ENCODE results near the gene HOXC9. TPM values are rescaled to one million over a fixed set of nuclear protein-coding genes. Genes with fewer than 3 reads are reported as not detected.

Gene HOXC9
- polyA plus RNA-seq, 1 of the 3 experiments (the other 2 are of a cell fraction): 1.9 TPM

DNA sequence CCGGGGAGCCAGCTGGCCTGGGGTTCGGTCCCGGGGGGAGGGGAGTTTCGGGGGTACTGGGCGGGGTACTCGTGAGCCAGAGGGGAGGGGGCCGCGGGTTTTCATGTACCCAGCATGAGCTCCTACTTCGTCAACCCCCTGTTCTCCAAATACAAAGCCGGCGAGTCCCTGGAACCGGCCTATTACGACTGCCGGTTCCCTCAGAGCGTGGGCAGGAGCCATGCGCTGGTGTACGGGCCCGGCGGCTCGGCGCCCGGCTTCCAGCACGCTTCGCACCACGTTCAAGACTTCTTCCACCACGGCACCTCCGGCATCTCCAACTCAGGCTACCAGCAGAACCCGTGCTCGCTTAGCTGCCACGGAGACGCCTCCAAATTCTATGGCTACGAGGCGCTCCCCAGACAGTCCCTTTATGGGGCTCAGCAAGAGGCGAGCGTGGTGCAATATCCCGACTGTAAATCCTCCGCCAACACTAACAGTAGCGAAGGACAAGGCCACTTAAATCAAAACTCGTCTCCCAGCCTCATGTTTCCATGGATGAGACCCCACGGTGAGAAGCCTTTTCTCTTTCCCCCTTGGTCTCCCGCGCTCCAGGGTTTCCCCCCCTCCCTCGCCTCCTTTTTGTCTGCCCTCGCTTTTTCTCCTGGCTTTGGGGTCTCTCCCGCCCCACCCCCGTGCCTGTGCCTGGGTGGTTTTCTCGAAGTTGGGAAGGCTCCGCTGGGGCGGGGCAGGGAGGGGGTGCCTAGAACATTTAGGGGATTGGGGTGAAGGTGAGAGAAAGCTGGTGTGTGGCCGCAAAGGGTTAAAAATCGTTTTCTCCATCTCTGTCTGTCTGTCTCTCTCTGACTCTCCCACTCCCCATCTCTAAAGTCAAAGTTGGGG is 9.5 kb downstream of the HOXC9 start:
- Histone ChIP-seq H3K79me2 (ENCODE audit: insufficient read depth) (no peaks in the 10 kb centered on the region), H2AFZ (ENCODE audit: low read depth) (peak overlapping the region; percentile 81), H3K9ac (peak overlapping the region; percentile 21; the same call in 1 of the 2 replicates), H3K27me3 (ENCODE audit: insufficient read depth) (no peaks in the 10 kb centered on the region), H3K27ac (ENCODE audit: low read depth in 2 of 2, low read length in 1 of 2) (no peak overlapping the region), H3K4me3 (ENCODE audit: low read depth in 2 of 2, low read length in 1 of 2) (peak overlapping the region; percentile 32 to 48; a peak in 3 of 4 replicates), H4K20me1 (ENCODE audit: insufficient read depth) (no peaks in the 10 kb centered on the region), H3K36me3 (replicated peaks in 1 of 2; ENCODE audit: control insufficient read depth in 1 of 2, insufficient read depth in 2 of 2, low read length in 1 of 2) (no peaks in the 10 kb centered on the region), H3F3A (replicated peaks; ENCODE audit: insufficient read depth) (peaks cover 8% of the 10 kb centered on the region), H3K9me3 (no peaks in the 10 kb centered on the region), H3K4me2 (peak overlapping the region; percentile 76), H3K9me2 (no peaks in the 10 kb centered on the region), H3K4me1 (ENCODE audit: control insufficient read depth in 1 of 2, insufficient read depth in 2 of 2, low read depth in 1 of 2, low read length in 1 of 2) (peaks cover 0 to 17% of the 10 kb centered on the region in 2 experiments; a peak in 1 of 4 replicates)
- WGBS (ENCODE audit: low lambda C conversion rate): 38% methylated on average over 37 of the region's 51 CpGs
- CTCF ChIA-PET: interaction anchor here (0.6 to 24.5 kb wide), 18 partner anchors 8 to 361 kb away, joined by 3 to 568 read pairs (median 5); partner anchors contain the start of genes HOXC10, HOXC5, HOXC6 and SMUG1
- TF ChIP-seq MAX (IDR thresholded peaks at IDR 0.05; ENCODE audit: low read depth) (peak; percentile 60), JUND (IDR thresholded peaks at IDR 0.05) (no peak), PBX3 (IDR thresholded peaks at IDR 0.05) (no peak), CHD2 (IDR thresholded peaks at IDR 0.05; ENCODE audit: low read length, partially characterized antibody) (no peak), RCOR1 (IDR thresholded peaks at IDR 0.05; ENCODE audit: low read length) (no peak), ELF1 (IDR thresholded peaks at IDR 0.05) (no peak), POLR2AphosphoS5 (IDR thresholded peaks at IDR 0.05; ENCODE audit: low read depth, low read length) (no peak), MXI1 (IDR thresholded peaks at IDR 0.05; ENCODE audit: low read depth, low read length) (no peak)
- peak; percentile 61 for DNase-seq
- POLR2A ChIA-PET: interaction anchor here (0.6 to 1.8 kb wide), 8 partner anchors 8 to 428 kb away, joined by 3 to 11 read pairs (median 4); partner anchors contain the start of gene HOXC6

DNA sequence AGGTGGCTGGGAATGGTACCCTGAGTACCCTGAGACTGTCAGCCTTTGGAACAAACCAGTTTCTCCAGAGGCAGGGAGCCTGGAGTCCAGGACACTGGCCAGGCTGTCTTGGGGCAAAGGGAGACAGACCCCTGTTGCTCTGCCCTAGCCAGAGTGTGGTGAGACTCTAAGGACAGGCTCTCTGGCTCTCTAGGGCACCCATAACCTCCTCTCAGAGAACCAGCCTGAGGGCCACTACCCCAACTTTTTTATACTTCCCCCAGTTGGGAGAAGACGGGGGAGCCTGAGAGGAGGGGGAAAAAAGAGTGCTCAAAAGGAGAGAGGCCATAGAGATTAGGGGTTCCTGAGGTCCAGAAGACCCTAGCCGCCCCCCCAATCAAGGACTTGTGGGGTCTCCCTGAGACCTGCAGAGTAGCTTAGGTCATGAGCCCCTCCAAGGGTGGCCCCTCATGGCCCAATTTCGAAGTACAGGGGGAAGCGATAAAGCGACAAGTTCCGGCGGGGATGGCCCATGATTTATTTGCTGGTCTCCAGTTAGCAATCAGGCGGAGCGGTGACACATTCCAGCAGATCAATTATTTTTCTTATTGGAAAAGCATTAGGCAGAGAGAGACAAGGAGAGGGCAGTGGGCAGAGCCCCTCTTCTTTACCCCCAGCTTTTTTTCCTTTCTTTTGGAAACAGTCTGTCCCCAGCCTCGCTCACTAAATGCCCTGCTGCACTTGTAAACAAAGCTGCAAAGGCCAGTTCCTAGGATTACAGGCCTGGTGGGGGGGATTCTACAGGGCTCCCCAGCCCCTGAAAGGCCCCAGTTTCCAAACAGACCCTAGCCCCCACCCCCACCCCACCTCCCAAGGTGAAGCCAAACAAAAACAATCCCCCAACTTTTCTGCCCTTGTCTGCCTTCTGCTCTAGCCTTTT is 10.4 kb downstream of the HOXC9 start:
- Histone ChIP-seq H3K27ac (ENCODE audit: low read depth in 2 of 2, low read length in 1 of 2) (no peak overlapping the region), H4K20me1 (ENCODE audit: insufficient read depth) (no peaks in the 10 kb centered on the region), H3K9me3 (no peaks in the 10 kb centered on the region), H3K4me2 (no peak overlapping the region; the same call in 1 of the 2 replicates), H3K79me2 (ENCODE audit: insufficient read depth) (no peaks in the 10 kb centered on the region), H3K4me1 (ENCODE audit: control insufficient read depth in 1 of 2, insufficient read depth in 2 of 2, low read depth in 1 of 2, low read length in 1 of 2) (peaks cover 0 to 17% of the 10 kb centered on the region in 2 experiments; a peak in 1 of 4 replicates), H2AFZ (ENCODE audit: low read depth) (no peak overlapping the region), H3K27me3 (ENCODE audit: insufficient read depth) (no peaks in the 10 kb centered on the region), H3K9me2 (no peaks in the 10 kb centered on the region), H3F3A (replicated peaks; ENCODE audit: insufficient read depth) (peaks cover 8% of the 10 kb centered on the region), H3K4me3 (ENCODE audit: low read depth in 2 of 2, low read length in 1 of 2) (peak overlapping the region in 1 of 2 experiments; percentile 48; a peak in 2 of 4 replicates), H3K9ac (no peak overlapping the region), H3K36me3 (replicated peaks in 1 of 2; ENCODE audit: control insufficient read depth in 1 of 2, insufficient read depth in 2 of 2, low read length in 1 of 2) (no peaks in the 10 kb centered on the region)
- 88% methylated on average over 10 of the region's 10 CpGs for WGBS (ENCODE audit: low lambda C conversion rate)
- TF ChIP-seq RCOR1 (IDR thresholded peaks at IDR 0.05; ENCODE audit: low read length): no peak
- TF ChIP-seq FOSL2 (IDR thresholded peaks at IDR 0.05; ENCODE audit: borderline replicate concordance, low read depth): no peak
- TF ChIP-seq RXRA (IDR thresholded peaks at IDR 0.05; ENCODE audit: borderline replicate concordance, low read depth): no peak
- no peak for TF ChIP-seq GATA2 (CRISPR knock-in tag; IDR thresholded peaks at IDR 0.05)
- no peak for TF ChIP-seq EZH2phosphoT487 (IDR thresholded peaks at IDR 0.05; ENCODE audit: borderline replicate concordance, low read depth)
- no peak for TF ChIP-seq NFIC (IDR thresholded peaks at IDR 0.05; ENCODE audit: borderline replicate concordance)
- ChIA-PET POLR2A (interaction anchor here (1.1 kb wide), 1 partner anchor 185 kb away, joined by 3 read pairs; no protein-coding TSS in a partner anchor), CTCF (interaction anchor here (0.6 to 24.5 kb wide), 10 partner anchors 11 to 389 kb away, joined by 3 to 568 read pairs (median 7); partner anchors contain the start of genes HOXC10, HOXC5, HOXC6 and HOXC9)
- DNase-seq: no peak

Data from SK-N-SH (cell line).